ENCODE data around the gene NELFB. TPM values are rescaled to one million over a fixed set of nuclear protein-coding genes. Genes with fewer than 3 reads are reported as not detected.

Gene NELFB
- total and polyA plus RNA-seq, 9 of the 15 experiments (the other 6 are each of a cell fraction or from before 2014, with no cell fraction given) = 0.24 to 84.0 (median 29.7) TPM

GRCh38 chr9:137240318-137240840, 14.7 kb upstream of the NELFB start (continued):
- TF ChIP-seq TFAP4 (CRISPR knock-in tag; IDR thresholded peaks at IDR 0.05; ENCODE audit: borderline replicate concordance) = peak; percentile 82
- TF ChIP-seq CCNT2 (IDR thresholded peaks at IDR 0.05; ENCODE audit: borderline replicate concordance, extremely low read depth, insufficient read length, low read depth, low read length) = peak; percentile 49
- TF ChIP-seq CBX3 (IDR thresholded peaks at IDR 0.05; ENCODE audit: borderline replicate concordance in 1 of 2, low read length in 2 of 2) = peak in 1 of 2 experiments; percentile 68; a peak in 2 of 3 replicates
- peak; percentile 94 for TF ChIP-seq MAX (CRISPR knock-in tag; IDR thresholded peaks at IDR 0.05)
- peak; percentile 50; the same call in 1 of the 2 replicates for TF ChIP-seq E2F1 (CRISPR knock-in tag; IDR thresholded peaks at IDR 0.05)
- TF ChIP-seq ZNF324 (CRISPR knock-in tag; IDR thresholded peaks at IDR 0.05) = peak; percentile 46; the same call in 1 of the 2 replicates
- TF ChIP-seq USF2 (CRISPR knock-in tag; IDR thresholded peaks at IDR 0.05) = peak; percentile 70
- TF ChIP-seq ZNF431 (CRISPR knock-in tag; IDR thresholded peaks at IDR 0.05) = peak; percentile 67; the same call in 1 of the 2 replicates
- TF ChIP-seq L3MBTL2 (IDR thresholded peaks at IDR 0.05) = peak; percentile 99
- TF ChIP-seq ESRRA (IDR thresholded peaks at IDR 0.05; ENCODE audit: borderline replicate concordance, low read depth) = peak; percentile 67; the same call in 1 of the 2 replicates
- TF ChIP-seq ZBTB49 (CRISPR knock-in tag; IDR thresholded peaks at IDR 0.05; ENCODE audit: borderline replicate concordance) = no peak
- no peak for TF ChIP-seq CREB5 (CRISPR knock-in tag; IDR thresholded peaks at IDR 0.05)
- TF ChIP-seq FOXJ2 (tag; IDR thresholded peaks at IDR 0.05) = peak; percentile 99
